Karpas-422 (cell line): ENCODE results near the gene CAMKMT. TPM values are rescaled to one million over a fixed set of nuclear protein-coding genes. Genes with fewer than 3 reads are reported as not detected.
A peak's percentile ranks its signal among the peaks of the same experiment; 100 is the strongest.

ENCODE experiments used
- DNase-seq: peaks from one replicate; pipeline ENCODE4 v3.0.0-alpha.2; 2015
- H2AFZ ChIP-seq: fragments of 200-600 bp; sonication (generic); 2 replicates; pipeline ENCODE4 v1.6.1; 2014; ENCODE audit warnings: antibody characterized with exemption, low read length, mixed read lengths
- H3K27ac ChIP-seq: fragments of 200-600 bp; sonication (generic); 2 replicates; pipeline ENCODE4 v1.5.1; 2014; ENCODE audit warnings: mild to moderate bottlenecking, low read length, moderate library complexity
- H3K27me3 ChIP-seq: fragments of 200-600 bp; sonication (generic); 2 replicates; pipeline ENCODE4 v1.6.1; 2014; ENCODE audit warnings: low read length, mixed read lengths
- H3K36me3 ChIP-seq: fragments of 200-600 bp; sonication (generic); 2 replicates; pipeline ENCODE4 v1.6.1; 2014; ENCODE audit warnings: low read length, mixed read lengths; ENCODE audit not compliant: insufficient read depth
- H3K4me1 ChIP-seq: fragments of 200-600 bp; sonication (generic); 2 replicates; pipeline ENCODE4 v1.6.1; 2014; ENCODE audit warnings: mild to moderate bottlenecking, low read length, mixed read lengths
- H3K4me2 ChIP-seq: fragments of 200-600 bp; sonication (generic); 2 replicates; pipeline ENCODE4 v1.6.1; 2014; ENCODE audit warnings: low read length, low read depth, mild to moderate bottlenecking; ENCODE audit not compliant: poor library complexity, severe bottlenecking
- H3K4me3 ChIP-seq: fragments of 200-600 bp; sonication (generic); 2 replicates; pipeline ENCODE4 v1.5.1; 2014; ENCODE audit warnings: mild to moderate bottlenecking, antibody characterized with exemption, low read length, mixed read lengths
- H3K79me2 ChIP-seq: fragments of 200-600 bp; sonication (generic); 2 replicates; pipeline ENCODE4 v1.6.1; 2014; ENCODE audit warnings: mild to moderate bottlenecking, low read length, mixed read lengths
- H3K9ac ChIP-seq: fragments of 200-600 bp; sonication (generic); 2 replicates; pipeline ENCODE4 v1.6.0; 2014; ENCODE audit warnings: low read length
- H3K9me2 ChIP-seq: fragments of 200-600 bp; sonication (generic), shearing (Covaris generic); replicated peaks from 2 replicates; pipeline ENCODE4 v1.6.0; 2014; ENCODE audit warnings: mild to moderate bottlenecking, low read length, moderate library complexity; ENCODE audit not compliant: insufficient read depth
- H3K9me3 ChIP-seq: fragments of 300-700, 200-600 bp; sonication (generic); 2 replicates; pipeline ENCODE4 v1.6.1; 2014; ENCODE audit warnings: low read length, mixed read lengths
- H4K20me1 ChIP-seq: fragments of 200-600 bp; sonication (generic); 2 replicates; pipeline ENCODE4 v1.6.1; 2014; ENCODE audit warnings: mild to moderate bottlenecking, antibody characterized with exemption, low read length, low read depth; ENCODE audit not compliant: insufficient read depth
- total RNA-seq: library from RNA; depleted of rRNA; stranded (reverse); fragments of >200 nt; shearing (Covaris generic); gene quantifications from 2 replicates; pipeline ENCODE4 v1.2.3, GENCODE V29; 2014; ENCODE audit warnings: low replicate concordance

CAMKMT gene
- total RNA-seq, 1 experiment from 2014 or later = 30.8 TPM

- Histone ChIP-seq H3K4me3 (no peak overlapping the region), H3K36me3 (no peaks in the 10 kb centered on the region), H3K27me3 (no peaks in the 10 kb centered on the region), H3K4me1 (peaks cover 18% of the 10 kb centered on the region), H3K27ac (no peak overlapping the region), H3K79me2 (no peaks in the 10 kb centered on the region), H4K20me1 (no peaks in the 10 kb centered on the region), H3K9me3 (no peaks in the 10 kb centered on the region), H2AFZ (no peak overlapping the region), H3K9ac (no peak overlapping the region), H3K4me2 (peak overlapping the region; percentile 43), H3K9me2 (no peaks in the 10 kb centered on the region)
- DNase-seq = peak; percentile 61
Observed at GRCh38 chr2:44707945-44708660, 346.4 kb downstream of the CAMKMT start.

GRCh38 chr2:44708661-44709000 lies 346.9 kb downstream of the CAMKMT start:
- Histone ChIP-seq H3K4me2 (peak overlapping the region; percentile 43), H2AFZ (no peak overlapping the region), H3K27ac (no peak overlapping the region)

GRCh38 chr2:44713170-44713569 lies 351.4 kb downstream of the CAMKMT start:
- Histone ChIP-seq H2AFZ (no peak overlapping the region), H3K4me1 (peaks cover 15% of the 10 kb centered on the region), H3K36me3 (no peaks in the 10 kb centered on the region), H4K20me1 (0 out of 2 replicates have a peak, but pooled peaks cover 3% of the 10 kb centered on the region), H3K9ac (no peak overlapping the region), H3K4me3 (no peak overlapping the region), H3K79me2 (no peaks in the 10 kb centered on the region), H3K4me2 (no peak overlapping the region), H3K9me3 (no peaks in the 10 kb centered on the region), H3K27ac (no peak overlapping the region), H3K27me3 (no peaks in the 10 kb centered on the region), H3K9me2 (no peaks in the 10 kb centered on the region)
- no peak for DNase-seq

More at GRCh38 chr2:44708661-44709000, 346.9 kb downstream of the CAMKMT start:
- Histone ChIP-seq H3K9me2 (no peaks in the 10 kb centered on the region), H3K79me2 (no peaks in the 10 kb centered on the region), H3K27me3 (no peaks in the 10 kb centered on the region), H3K9me3 (no peaks in the 10 kb centered on the region), H3K36me3 (no peaks in the 10 kb centered on the region), H3K4me1 (peaks cover 21% of the 10 kb centered on the region), H3K9ac (no peak overlapping the region), H3K4me3 (no peak overlapping the region), H4K20me1 (no peaks in the 10 kb centered on the region)
- DNase-seq = no peak

- Histone ChIP-seq H3K4me1 (peaks cover 9% of the 10 kb centered on the region), H3K4me2 (no peak overlapping the region), H3K9me2 (no peaks in the 10 kb centered on the region), H4K20me1 (0 out of 2 replicates have a peak, but pooled peaks cover 3% of the 10 kb centered on the region), H3K79me2 (no peaks in the 10 kb centered on the region), H3K27me3 (no peaks in the 10 kb centered on the region), H3K9me3 (no peaks in the 10 kb centered on the region), H2AFZ (no peak overlapping the region), H3K36me3 (no peaks in the 10 kb centered on the region), H3K4me3 (no peak overlapping the region), H3K9ac (no peak overlapping the region), H3K27ac (no peak overlapping the region)
- DNase-seq = no peak
Observed at GRCh38 chr2:44715671-44716081, 353.9 kb downstream of the CAMKMT start.

GRCh38 chr2:44716131-44716530 lies 354.4 kb downstream of the CAMKMT start:
- H3K9me2 ChIP-seq = no peaks in the 10 kb centered on the region
- no peaks in the 10 kb centered on the region for H3K27me3 ChIP-seq
- peaks cover 9% of the 10 kb centered on the region for H3K4me1 ChIP-seq
- 0 out of 2 replicates have a peak, but pooled peaks cover 3% of the 10 kb centered on the region for H4K20me1 ChIP-seq
- H3K36me3 ChIP-seq = no peaks in the 10 kb centered on the region
- H2AFZ ChIP-seq = no peak overlapping the region
- DNase-seq = no peak
- no peak overlapping the region for H3K27ac ChIP-seq
- H3K79me2 ChIP-seq = no peaks in the 10 kb centered on the region
- no peak overlapping the region for H3K9ac ChIP-seq
- no peaks in the 10 kb centered on the region for H3K9me3 ChIP-seq
- no peak overlapping the region for H3K4me2 ChIP-seq
- H3K4me3 ChIP-seq = no peak overlapping the region

GRCh38 chr2:44718431-44718830 lies 356.7 kb downstream of the CAMKMT start:
- Histone ChIP-seq H3K4me3 (no peak overlapping the region), H3K9ac (no peak overlapping the region), H2AFZ (no peak overlapping the region), H3K36me3 (no peaks in the 10 kb centered on the region), H3K79me2 (no peaks in the 10 kb centered on the region), H4K20me1 (peaks cover 3% of the 10 kb centered on the region; the same call in 1 of the 2 replicates), H3K4me1 (peaks cover under 1% of the 10 kb centered on the region; the same call in 1 of the 2 replicates), H3K9me2 (no peaks in the 10 kb centered on the region), H3K27me3 (no peaks in the 10 kb centered on the region), H3K4me2 (no peak overlapping the region), H3K27ac (no peak overlapping the region), H3K9me3 (no peaks in the 10 kb centered on the region)
- no peak for DNase-seq

GRCh38 chr2:44719562-44719961 lies 357.8 kb downstream of the CAMKMT start:
- Histone ChIP-seq H3K27me3 (no peaks in the 10 kb centered on the region), H4K20me1 (peaks cover 6% of the 10 kb centered on the region), H3K4me1 (no peaks in the 10 kb centered on the region), H3K36me3 (no peaks in the 10 kb centered on the region), H3K4me2 (no peak overlapping the region), H3K9ac (no peak overlapping the region), H3K9me3 (no peaks in the 10 kb centered on the region), H3K79me2 (no peaks in the 10 kb centered on the region), H3K27ac (no peak overlapping the region), H3K9me2 (no peaks in the 10 kb centered on the region), H3K4me3 (no peak overlapping the region), H2AFZ (no peak overlapping the region)
- DNase-seq = no peak

GRCh38 chr2:44722026-44722625 lies 360.4 kb downstream of the CAMKMT start:
- Histone ChIP-seq H3K4me3 (no peak overlapping the region), H3K4me1 (no peaks in the 10 kb centered on the region), H3K4me2 (no peak overlapping the region), H3K27me3 (no peaks in the 10 kb centered on the region), H3K27ac (no peak overlapping the region), H3K79me2 (no peaks in the 10 kb centered on the region), H3K36me3 (no peaks in the 10 kb centered on the region), H4K20me1 (peaks cover 10% of the 10 kb centered on the region), H3K9ac (no peak overlapping the region), H2AFZ (no peak overlapping the region), H3K9me2 (no peaks in the 10 kb centered on the region), H3K9me3 (no peaks in the 10 kb centered on the region)
- DNase-seq = no peak
